Activated CD8-positive, alpha-beta memory T cell treated with anti-CD3 and anti-CD28 coated beads for 48 hours (primary cell): ENCODE measurements around the gene HIBCH.
"Not testable (repeated sequence)": the region's sequence is repeated elsewhere in the genome, so short reads cannot be mapped to it uniquely, and the experiment has no call there.

ENCODE experiments used
- DNase-seq, 3 experiments: peaks; one replicate each; pipeline ENCODE4 v3.0.0-alpha.2; 2020; ENCODE audit warnings: low read depth in 2 of 3, low spot score in 2 of 3

HIBCH gene

GRCh38 chr2:190319555-190320498 is at the start of gene HIBCH:
HIBCH (minus strand) TSS chr2:190319826; CDS start chr2:190319750, 76 bp downstream.
- DNase-seq = peak; percentile 80 to 88 (median 83)

GRCh38 chr2:190367091-190367490 is 47.5 kb upstream of the HIBCH start:
- DNase-seq = no peak

GRCh38 chr2:190366248-190366753 is 46.7 kb upstream of the HIBCH start:
- no peak for DNase-seq

- DNase-seq = no peak
Measured at GRCh38 chr2:190365499-190366204, 46.0 kb upstream of the HIBCH start.

- no peak for DNase-seq
Measured at GRCh38 chr2:190362894-190363293, 43.3 kb upstream of the HIBCH start.

GRCh38 chr2:190361572-190361971 is 41.9 kb upstream of the HIBCH start:
- DNase-seq = no peak

GRCh38 chr2:190360965-190361364 is 41.3 kb upstream of the HIBCH start:
- no peak for DNase-seq

- no peak for DNase-seq
Measured at GRCh38 chr2:190360561-190360960, 40.9 kb upstream of the HIBCH start.

- not testable (repeated sequence) for DNase-seq
Measured at GRCh38 chr2:190358655-190359448, 39.2 kb upstream of the HIBCH start.

- no peak for DNase-seq
Measured at GRCh38 chr2:190357600-190357999, 38.0 kb upstream of the HIBCH start.

GRCh38 chr2:190355968-190356644 is 36.5 kb upstream of the HIBCH start:
- no peak for DNase-seq

GRCh38 chr2:190354003-190354690 is 34.5 kb upstream of the HIBCH start:
- no peak for DNase-seq

GRCh38 chr2:190353537-190353899 is 33.9 kb upstream of the HIBCH start:
- DNase-seq = no peak

GRCh38 chr2:190352668-190353536 is 33.3 kb upstream of the HIBCH start:
- DNase-seq = no peak

GRCh38 chr2:190351955-190352354 is 32.3 kb upstream of the HIBCH start:
- DNase-seq = no peak

GRCh38 chr2:190350371-190350770 is 30.7 kb upstream of the HIBCH start:
- DNase-seq = no peak

GRCh38 chr2:190344276-190344827 is 24.7 kb upstream of the HIBCH start:
- DNase-seq = no peak

GRCh38 chr2:190343536-190344275 is 24.1 kb upstream of the HIBCH start, which contains the start of gene INPP1:
INPP1 (plus strand) TSS chr2:190343589; CDS start chr2:190360103, 16,514 bp downstream.
- peak in 2 of 3 experiments; percentile 24 to 35 for DNase-seq
